Testis (tissue), 3 donors: Measurements from ENCODE around the gene NANOS3. TPM values are rescaled to one million over a fixed set of nuclear protein-coding genes. Genes with fewer than 3 reads are reported as not detected.

ENCODE experiments used
- DNase-seq: peaks from one replicate; pipeline ENCODE4 v3.0.0-alpha.2; 2019
- H3K27ac ChIP-seq, 2 donors: fragments of 200-600 bp; sonication (generic); one replicate each; pipeline ENCODE4 v1.5.1; 2019
- H3K27me3 ChIP-seq: fragments of 200-600 bp; sonication (generic); one replicate; pipeline ENCODE4 v1.5.1; 2019
- H3K36me3 ChIP-seq: fragments of 200-600 bp; sonication (generic); one replicate; pipeline ENCODE4 v1.5.1; 2017; ENCODE audit warnings: low read depth; ENCODE audit errors: missing control alignments
- H3K4me1 ChIP-seq: fragments of 200-600 bp; sonication (generic); one replicate; pipeline ENCODE4 v1.5.1; 2019
- H3K4me3 ChIP-seq, 2 donors: fragments of 200-600 bp; sonication (generic); one replicate each; pipeline ENCODE4 v1.5.1; 2017 to 2019
- H3K9me3 ChIP-seq: fragments of 200-600 bp; sonication (generic); one replicate; pipeline ENCODE4 v1.5.1; 2017
- POLR2A ChIP-seq: fragments of 450-650 bp; IDR thresholded peaks from one replicate; pipeline ENCODE4 v1.6.1; 2017; ENCODE audit warnings: antibody characterized with exemption, mild to moderate bottlenecking, moderate library complexity
- WGBS, 2 donors: methylation state at CpG; one replicate each; pipeline ENCODE4 v1.1.5; 2018; 5-methylcytosine and 5-hydroxymethylcytosine counted together
- intact Hi-C: fragments of 100-400 bp; cut with DNase I; formaldehyde crosslinking; loops from one replicate; pipeline ENCODE4 v1.15.1; 2023; ENCODE audit warnings: low total_unique reads
- microRNA counts, 2 donors: library from miRNA; unstranded; fragments of <30 nt; microRNA quantifications; one replicate each; lab custom pipeline; 2016
- microRNA-seq, 2 donors: library from miRNA; unstranded; fragments of <30 nt; microRNA quantifications; one replicate each; pipeline ENCODE4, GENCODE V29; 2016; ENCODE audit warnings: borderline number of aligned reads in 2 of 2, borderline replicate concordance in 1 of 2
- polyA plus RNA-seq: library from polyadenylated mRNA; stranded (reverse); fragments of 350-450 nt; fragmentation: Illumina TruSeq; extraction: RNeasy Lipid Tissue Mini Kit (QIAGEN cat#74804); gene quantifications from one replicate; pipeline ENCODE4 v1.2.3, GENCODE V29; 2014; ENCODE audit warnings: low read depth, low replicate concordance; ENCODE audit not compliant: insufficient read depth
- small RNA-seq, 2 donors: library from RNA; depleted of rRNA; stranded (forward); fragments of <200 nt; gene quantifications; one replicate each; pipeline ENCODE3, GENCODE V24; 2016
- total RNA-seq, 2 donors: library from RNA; depleted of rRNA; stranded (reverse); fragments of >200 nt; gene quantifications; one replicate each; pipeline ENCODE4 v1.2.3, GENCODE V29; 2016
- TF ChIP-seq, protein P1 (sequence below), 3 experiments: fragments of 450-650 bp in 2 of 3; fragments of 200-600 bp in 1 of 3; sonication (generic) in 1 of 3; IDR thresholded peaks; one replicate each; pipeline ENCODE4 v1.5.1; 2016 to 2019; ENCODE audit warnings: antibody characterized with exemption in 3 of 3, mild to moderate bottlenecking in 2 of 3, moderate library complexity in 1 of 3

Gene NANOS3
- total and polyA plus RNA-seq, 3 donors from 2014 or later = 9.3 to 18.6 (median 14.5) TPM

DNA sequence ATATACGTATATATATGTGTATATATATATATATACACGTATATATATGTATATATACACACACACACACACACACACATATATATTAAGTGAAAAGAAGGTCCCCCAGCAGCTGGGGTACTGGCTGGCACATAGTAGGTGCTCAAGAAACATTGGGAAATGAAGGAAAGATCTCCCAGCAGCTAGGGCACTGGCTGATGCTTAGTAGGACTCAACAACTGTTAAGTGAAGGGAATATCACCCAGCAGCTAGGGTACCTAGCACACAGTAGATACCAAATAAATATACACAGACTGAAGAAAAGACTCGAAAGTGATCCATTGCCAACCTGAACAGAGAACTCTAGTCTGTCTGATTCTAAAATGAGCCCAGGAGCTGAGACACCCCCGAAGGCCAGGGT, 49.1 kb downstream of the NANOS3 start:
- no peak for DNase-seq
- H3K36me3 ChIP-seq = no peaks in the 10 kb centered on the region
- no peak overlapping the region for H3K27ac ChIP-seq
- H3K4me3 ChIP-seq = no peak overlapping the region
- intact Hi-C loops = no loop called here
- TF ChIP-seq, protein P1, sequence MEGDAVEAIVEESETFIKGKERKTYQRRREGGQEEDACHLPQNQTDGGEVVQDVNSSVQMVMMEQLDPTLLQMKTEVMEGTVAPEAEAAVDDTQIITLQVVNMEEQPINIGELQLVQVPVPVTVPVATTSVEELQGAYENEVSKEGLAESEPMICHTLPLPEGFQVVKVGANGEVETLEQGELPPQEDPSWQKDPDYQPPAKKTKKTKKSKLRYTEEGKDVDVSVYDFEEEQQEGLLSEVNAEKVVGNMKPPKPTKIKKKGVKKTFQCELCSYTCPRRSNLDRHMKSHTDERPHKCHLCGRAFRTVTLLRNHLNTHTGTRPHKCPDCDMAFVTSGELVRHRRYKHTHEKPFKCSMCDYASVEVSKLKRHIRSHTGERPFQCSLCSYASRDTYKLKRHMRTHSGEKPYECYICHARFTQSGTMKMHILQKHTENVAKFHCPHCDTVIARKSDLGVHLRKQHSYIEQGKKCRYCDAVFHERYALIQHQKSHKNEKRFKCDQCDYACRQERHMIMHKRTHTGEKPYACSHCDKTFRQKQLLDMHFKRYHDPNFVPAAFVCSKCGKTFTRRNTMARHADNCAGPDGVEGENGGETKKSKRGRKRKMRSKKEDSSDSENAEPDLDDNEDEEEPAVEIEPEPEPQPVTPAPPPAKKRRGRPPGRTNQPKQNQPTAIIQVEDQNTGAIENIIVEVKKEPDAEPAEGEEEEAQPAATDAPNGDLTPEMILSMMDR (IDR thresholded peaks at IDR 0.05) = no peak
- TF ChIP-seq POLR2A = no peak
- H3K9me3 ChIP-seq = no peaks in the 10 kb centered on the region
- H3K4me1 ChIP-seq = no peaks in the 10 kb centered on the region
- H3K27me3 ChIP-seq = no peaks in the 10 kb centered on the region
- 75 to 84% methylated on average over 4 of the region's 4 CpGs for WGBS, 2 donors

DNA sequence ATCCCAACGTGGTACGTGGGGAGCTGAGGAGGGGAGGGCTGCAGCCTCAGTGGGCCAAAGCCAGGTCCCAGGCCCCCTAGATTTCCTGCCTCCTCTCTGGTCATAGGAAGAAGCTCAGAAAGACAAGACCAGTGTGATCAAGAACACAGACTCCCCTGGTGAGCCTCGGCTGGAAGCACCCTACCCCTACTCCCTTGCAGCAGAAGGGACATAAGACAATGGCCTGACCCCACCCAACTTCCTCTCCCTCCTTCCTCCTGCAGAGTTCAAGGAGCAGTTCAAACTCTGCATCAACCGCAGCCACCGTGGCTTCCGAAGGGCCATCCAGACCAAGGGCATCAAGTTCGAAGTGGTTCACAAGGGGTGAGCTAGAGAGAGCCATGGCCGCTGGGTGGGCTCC, 49.8 kb downstream of the NANOS3 start:
- WGBS, 2 donors = 84 to 87% methylated on average over 5 to 8 of the region's 8 CpGs
- H3K27ac ChIP-seq = no peak overlapping the region
- TF ChIP-seq, protein P1 (IDR thresholded peaks at IDR 0.05) = no peak
- TF ChIP-seq POLR2A = no peak
- no peaks in the 10 kb centered on the region for H3K4me1 ChIP-seq
- H3K27me3 ChIP-seq = no peaks in the 10 kb centered on the region
- H3K4me3 ChIP-seq = no peak overlapping the region
- no peak for DNase-seq
- H3K36me3 ChIP-seq = no peaks in the 10 kb centered on the region
- intact Hi-C loops = no loop called here
- no peaks in the 10 kb centered on the region for H3K9me3 ChIP-seq

DNA sequence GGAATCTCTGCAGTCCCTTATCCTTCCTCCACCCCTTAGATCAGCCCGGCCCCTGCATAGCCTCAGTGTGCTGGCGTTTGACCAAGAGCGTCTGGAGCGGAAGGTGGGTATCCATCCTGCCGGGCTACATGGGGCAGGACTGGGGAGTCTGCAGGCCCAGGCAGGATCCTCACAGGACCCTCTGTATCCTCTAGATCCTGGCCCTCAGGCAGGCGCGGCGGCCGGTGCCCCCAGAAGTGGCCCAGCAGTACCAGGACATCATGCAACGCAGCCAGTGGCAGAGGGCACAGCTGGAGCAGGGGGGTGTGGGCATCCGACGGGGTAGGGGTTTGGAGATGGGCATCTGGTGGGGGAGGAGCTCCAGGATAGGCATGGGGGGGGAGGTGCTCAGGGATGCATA, 52.4 kb downstream of the NANOS3 start:
- no peak for TF ChIP-seq POLR2A
- TF ChIP-seq, protein P1 (IDR thresholded peaks at IDR 0.05) = no peak
- no peaks in the 10 kb centered on the region for H3K4me1 ChIP-seq
- H3K27me3 ChIP-seq = no peaks in the 10 kb centered on the region
- intact Hi-C loops = no loop called here
- H3K4me3 ChIP-seq = no peak overlapping the region
- no peak for DNase-seq
- no peaks in the 10 kb centered on the region for H3K9me3 ChIP-seq
- WGBS, 2 donors = 70 to 80% methylated on average over 1 to 12 of the region's 12 CpGs
- no peak overlapping the region for H3K27ac ChIP-seq
- H3K36me3 ChIP-seq = no peaks in the 10 kb centered on the region

DNA sequence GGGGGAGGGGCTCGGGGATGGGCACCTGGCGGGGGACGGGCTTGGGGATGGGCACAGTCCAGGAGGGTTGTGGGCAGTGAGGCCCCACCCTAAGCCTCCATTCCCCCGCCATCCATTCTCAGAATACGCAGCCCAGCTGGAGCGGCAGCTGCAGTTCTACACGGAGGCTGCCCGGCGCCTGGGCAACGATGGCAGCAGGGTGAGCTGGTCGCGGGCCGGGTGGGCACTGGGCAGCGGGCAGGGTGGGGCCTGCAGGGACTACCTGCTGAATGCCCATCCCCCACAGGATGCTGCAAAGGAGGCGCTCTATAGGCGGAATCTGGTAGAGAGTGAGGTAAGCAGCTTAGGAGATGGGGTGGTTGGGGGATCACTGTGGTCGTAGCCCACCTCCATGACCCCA, 53.0 kb downstream of the NANOS3 start:
- DNase-seq = no peak
- Histone ChIP-seq H3K4me1 (no peaks in the 10 kb centered on the region), H3K36me3 (no peaks in the 10 kb centered on the region), H3K27me3 (no peaks in the 10 kb centered on the region), H3K4me3 (no peak overlapping the region), H3K9me3 (no peaks in the 10 kb centered on the region), H3K27ac (no peak overlapping the region)
- WGBS, 2 donors = 92 to 94% methylated on average over 6 to 17 of the region's 17 CpGs
- TF ChIP-seq, protein P1 (IDR thresholded peaks at IDR 0.05) = no peak
- no peak for TF ChIP-seq POLR2A
- intact Hi-C loops = no loop called here

MicroRNAs encoded within 50 kb of the gene (microRNA counts, 767-probe panel; counts per million panel counts)
- 152 to 1,561 counts per million in 2 donors for microRNA hsa-miR-181c-5p (lab: Ali Mortazavi, UCI)
- 9,783 to 10,846 counts per million in 2 donors for microRNA hsa-miR-23a-3p (lab: Ali Mortazavi, UCI)
- 152 to 5,028 counts per million in 2 donors for microRNA hsa-miR-24-3p (lab: Ali Mortazavi, UCI)
- 0 to 152 counts per million in 2 donors for microRNA hsa-miR-27a-3p (lab: Ali Mortazavi, UCI)

Small RNA genes lying within 50 kb of the gene (microRNA-seq; reads per million reads assigned to microRNA genes)
- 117 to 148 reads per million in 2 donors for gene MIR181C
- gene MIR181D = 118 to 137 reads per million in 2 donors

Small RNA genes lying within 50 kb of the gene (small RNA-seq; reads per million reads assigned to genes)
- gene MIR181C = 13.7 to 14.5 reads per million in 2 donors
- 12.6 to 14.8 reads per million in 2 donors for gene MIR181D

Other genes with a start within 250 kb of the NANOS3 start
- gene MRI1, start 112.6 kb upstream of the NANOS3 start, total RNA-seq = 10 to 100 TPM; 26.5 to 33.0 TPM
- 6.7 TPM for gene MRI1, start 112.6 kb upstream of the NANOS3 start, polyA plus RNA-seq
- gene C19orf53, start 102.7 kb upstream of the NANOS3 start, total RNA-seq = 100 to 1,000 TPM; 114 to 137 TPM
- gene C19orf53, start 102.7 kb upstream of the NANOS3 start, polyA plus RNA-seq = 128 TPM
- gene ZSWIM4, start 81.7 kb upstream of the NANOS3 start, total RNA-seq = 10 to 100 TPM in 1 of 2 donors, 1 to 10 TPM in 1; 4.7 to 10.0 TPM
- gene ZSWIM4, start 81.7 kb upstream of the NANOS3 start, polyA plus RNA-seq = 3.4 TPM
- 10 to 100 TPM; 26.3 to 48.9 TPM for gene BRME1, start 29.0 kb downstream of the NANOS3 start, total RNA-seq
- gene BRME1, start 29.0 kb downstream of the NANOS3 start, polyA plus RNA-seq = 17.8 TPM
- 10 to 100 TPM; 56.6 to 62.7 TPM for gene CC2D1A, start 29.1 kb downstream of the NANOS3 start, total RNA-seq
- 31.0 TPM for gene CC2D1A, start 29.1 kb downstream of the NANOS3 start, polyA plus RNA-seq
- gene PODNL1, start 61.3 kb downstream of the NANOS3 start, total RNA-seq = 10 to 100 TPM; 12.6 to 14.6 TPM
- 5.8 TPM for gene PODNL1, start 61.3 kb downstream of the NANOS3 start, polyA plus RNA-seq
- gene DCAF15, start 75.4 kb downstream of the NANOS3 start, total RNA-seq = 10 to 100 TPM; 79.3 to 82.6 TPM
- 151 TPM for gene DCAF15, start 75.4 kb downstream of the NANOS3 start, polyA plus RNA-seq
- 10 to 100 TPM; 18.3 to 24.2 TPM for gene RFX1, start 129.2 kb downstream of the NANOS3 start, total RNA-seq
- 40.9 TPM for gene RFX1, start 129.2 kb downstream of the NANOS3 start, polyA plus RNA-seq
- not detected for gene RLN3, start 151.0 kb downstream of the NANOS3 start, total RNA-seq
- 1.7 TPM for gene RLN3, start 151.0 kb downstream of the NANOS3 start, polyA plus RNA-seq
- 1 to 10 TPM; 3.5 to 4.9 TPM for gene IL27RA, start 154.6 kb downstream of the NANOS3 start, total RNA-seq
- 5.2 TPM for gene IL27RA, start 154.6 kb downstream of the NANOS3 start, polyA plus RNA-seq
- 10 to 100 TPM; 21.3 to 34.6 TPM for gene PALM3, start 184.9 kb downstream of the NANOS3 start, total RNA-seq
- gene PALM3, start 184.9 kb downstream of the NANOS3 start, polyA plus RNA-seq = 18.4 TPM
- gene MISP3, start 195.7 kb downstream of the NANOS3 start, total RNA-seq = 1 to 10 TPM; 4.2 to 7.2 TPM
- 0.76 TPM for gene MISP3, start 195.7 kb downstream of the NANOS3 start, polyA plus RNA-seq
- 10 to 100 TPM in 1 of 2 donors, 1 to 10 TPM in 1; 5.0 to 12.7 TPM for gene C19orf67, start 208.6 kb downstream of the NANOS3 start, total RNA-seq
- gene C19orf67, start 208.6 kb downstream of the NANOS3 start, polyA plus RNA-seq = 12.6 TPM
- 10 to 100 TPM; 50.6 to 72.9 TPM for gene SAMD1, start 213.6 kb downstream of the NANOS3 start, total RNA-seq
- 34.0 TPM for gene SAMD1, start 213.6 kb downstream of the NANOS3 start, polyA plus RNA-seq
- gene PRKACA, start 240.6 kb downstream of the NANOS3 start, total RNA-seq = 100 to 1,000 TPM; 114 to 116 TPM
- 203 TPM for gene PRKACA, start 240.6 kb downstream of the NANOS3 start, polyA plus RNA-seq